GM12872 (cell line): Measurements from ENCODE around the gene PIKFYVE.

ENCODE experiments used
- CTCF ChIP-seq: IDR thresholded peaks from 3 replicates; pipeline ENCODE4 v1.5.1; 2011; ENCODE audit warnings: low read depth, mild to moderate bottlenecking, low read length, moderate library complexity; ENCODE audit not compliant: insufficient read depth

Gene PIKFYVE

GRCh38 chr2:208386541-208386940 lies 120.5 kb downstream of the PIKFYVE start:
- no peak for TF ChIP-seq CTCF

GRCh38 chr2:208389940-208390339 lies 123.9 kb downstream of the PIKFYVE start:
- no peak for TF ChIP-seq CTCF

GRCh38 chr2:208392300-208392699 lies 126.2 kb downstream of the PIKFYVE start:
- no peak; the same call in 2 of the 3 replicates for TF ChIP-seq CTCF

- no peak for TF ChIP-seq CTCF
Measured at GRCh38 chr2:208399201-208399600, 133.1 kb downstream of the PIKFYVE start.

GRCh38 chr2:208406474-208407451 lies 140.7 kb downstream of the PIKFYVE start, which contains the start of gene PTH2R:
PTH2R (plus strand) TSS chr2:208406792; CDS start chr2:208407044, 252 bp downstream.
- no peak for TF ChIP-seq CTCF

GRCh38 chr2:208407667-208408066 lies 141.6 kb downstream of the PIKFYVE start:
- TF ChIP-seq CTCF = peak; percentile 34; the same call in 1 of the 3 replicates
